ENCODE measurements around the gene NFIX. TPM values are rescaled to one million over a fixed set of nuclear protein-coding genes. Genes with fewer than 3 reads are reported as not detected.

NFIX gene
- total RNA-seq, 2 donors from 2014 or later, result 70.9 to 73.8 TPM

GRCh38 chr19:13068085-13068846 lies 73.0 kb downstream of the NFIX start:
- no peak overlapping the region for H3K27ac ChIP-seq
- no peak for TF ChIP-seq CTCF (IDR thresholded peaks at IDR 0.05)
- no peaks in the 10 kb centered on the region for H3K9me3 ChIP-seq
- no peaks in the 10 kb centered on the region for H3K4me1 ChIP-seq
- DNase-seq, result no peak
- intact Hi-C loops (cut with DNase I), result no loop called here
- H3K4me3 ChIP-seq, result no peak overlapping the region
- H3K36me3 ChIP-seq, result no peaks in the 10 kb centered on the region
- peak overlapping the region; percentile 24 to 46 for H3K9ac ChIP-seq (ENCODE audit: low read depth in 2 of 2, low read length in 2 of 2)
- H3K27me3 ChIP-seq, result no peaks in the 10 kb centered on the region

- H3K27ac ChIP-seq, result no peak overlapping the region
- no peak for DNase-seq
- no peaks in the 10 kb centered on the region for H3K9me3 ChIP-seq
- H3K36me3 ChIP-seq, result no peaks in the 10 kb centered on the region
- no peak overlapping the region for H3K9ac ChIP-seq (ENCODE audit: low read depth in 2 of 2, low read length in 2 of 2)
- intact Hi-C loops (cut with DNase I), result no loop called here
- no peaks in the 10 kb centered on the region for H3K4me1 ChIP-seq
- no peak overlapping the region for H3K4me3 ChIP-seq
- no peaks in the 10 kb centered on the region for H3K27me3 ChIP-seq
- no peak for TF ChIP-seq CTCF (IDR thresholded peaks at IDR 0.05)
Observed at GRCh38 chr19:13069415-13070359, 74.4 kb downstream of the NFIX start.

- Histone ChIP-seq H3K27ac (no peak overlapping the region), H3K27me3 (no peaks in the 10 kb centered on the region), H3K4me3 (no peak overlapping the region), H3K9ac (ENCODE audit: low read depth in 2 of 2, low read length in 2 of 2) (no peak overlapping the region), H3K9me3 (no peaks in the 10 kb centered on the region), H3K4me1 (no peaks in the 10 kb centered on the region), H3K36me3 (no peaks in the 10 kb centered on the region)
- no peak for TF ChIP-seq CTCF (IDR thresholded peaks at IDR 0.05)
- no peak for DNase-seq
- intact Hi-C loops (cut with DNase I), result no loop called here
Observed at GRCh38 chr19:13070425-13071140, 75.3 kb downstream of the NFIX start.

- no peaks in the 10 kb centered on the region for H3K27me3 ChIP-seq
- no peak for DNase-seq
- no peaks in the 10 kb centered on the region for H3K9me3 ChIP-seq
- no peaks in the 10 kb centered on the region for H3K4me1 ChIP-seq
- H3K36me3 ChIP-seq, result no peaks in the 10 kb centered on the region
- no peak overlapping the region for H3K27ac ChIP-seq
- intact Hi-C loops (cut with DNase I), result no loop called here
- TF ChIP-seq CTCF (IDR thresholded peaks at IDR 0.05), result no peak
- no peak overlapping the region for H3K9ac ChIP-seq (ENCODE audit: low read depth in 2 of 2, low read length in 2 of 2)
- no peak overlapping the region for H3K4me3 ChIP-seq
Observed at GRCh38 chr19:13071444-13072187, 76.3 kb downstream of the NFIX start.

Data from colonic mucosa (tissue), 4 donors.